Activated B cell treated with CpG ODN at 0.5 μM for 24 hours (primary cell): ENCODE results near the gene SCAND1. TPM values are rescaled to one million over a fixed set of nuclear protein-coding genes. Genes with fewer than 3 reads are reported as not detected.
A peak's percentile ranks its signal among the peaks of the same experiment; 100 is the strongest.
"Not testable (repeated sequence)": the region's sequence is repeated elsewhere in the genome, so short reads cannot be mapped to it uniquely, and the experiment has no call there.

Source experiments
- ATAC-seq: fragments of 200-7000 bp; cut with Tn5 transposase; one replicate; pipeline ENCODE4 v1.10.0; 2021; ENCODE audit warnings: low read depth, mild to moderate bottlenecking, moderate library complexity
- CTCF ChIA-PET: fragments of 350-600 bp; sonication (Branson Sonifier 250); formaldehyde crosslinking; loops from one replicate; lab custom pipeline; 2021; ENCODE audit warnings: antibody characterized with exemption; lab: Charles Lee
- POLR2A ChIA-PET: fragments of 350-600 bp; sonication (Branson Sonifier 250); formaldehyde crosslinking; loops from one replicate; lab custom pipeline; 2021; ENCODE audit warnings: antibody characterized with exemption; lab: Charles Lee
- DNase-seq: peaks from one replicate; pipeline ENCODE4 v3.0.0; 2022
- H3K27ac Mint-ChIP-seq: one replicate; pipeline ENCODE4 v1.8.0; 2020; ENCODE audit warnings: mixed read lengths
- H3K27me3 Mint-ChIP-seq: one replicate; pipeline ENCODE4 v1.8.0; 2021; ENCODE audit warnings: mixed read lengths
- H3K36me3 Mint-ChIP-seq: one replicate; pipeline ENCODE4 v1.8.0; 2021; ENCODE audit warnings: low read depth, mixed read lengths
- H3K4me1 Mint-ChIP-seq: one replicate; pipeline ENCODE4 v1.8.0; 2021; ENCODE audit warnings: mixed read lengths
- H3K4me3 Mint-ChIP-seq: one replicate; pipeline ENCODE4 v1.8.0; 2020; ENCODE audit warnings: mild to moderate bottlenecking, mixed read lengths
- H3K9me3 Mint-ChIP-seq: one replicate; pipeline ENCODE4 v1.8.0; 2020; ENCODE audit warnings: mixed read lengths
- intact Hi-C: fragments of 100-400 bp; cut with micrococcal nuclease; formaldehyde crosslinking; loops from one replicate; pipeline ENCODE4 v1.15.1; 2024
- total RNA-seq: library from RNA; stranded (reverse); gene quantifications from 2 replicates; pipeline ENCODE4 v1.2.3, GENCODE V29; 2022
- TF ChIP-seq, protein P1 (sequence below): fragments of 200-600 bp; IDR thresholded peaks from one replicate; pipeline ENCODE4 v1.8.0; 2022; ENCODE audit warnings: antibody characterized with exemption, mild to moderate bottlenecking

The SCAND1 gene
- total RNA-seq, 1 donor from 2014 or later, result 35.9 TPM

- DNase-seq (no peak), ATAC-seq (no peak)
- Mint-ChIP-seq H3K9me3 (peaks cover 4% of the 10 kb centered on the region), H3K27ac (no peak within 1 kb of the TSS), H3K36me3 (no peaks in the 10 kb centered on the region), H3K4me1 (no peaks in the 10 kb centered on the region), H3K4me3 (no peak within 1 kb of the TSS), H3K27me3 (no peaks in the 10 kb centered on the region)
- ChIA-PET POLR2A (interaction anchor here (0.5 to 1.2 kb wide), 2 partner anchors 14 to 1854 kb away, joined by 3 to 5 read pairs; partner anchors contain the start of gene SCAND1), CTCF (no interaction called here)
- intact Hi-C loops, result no loop called here
- TF ChIP-seq, protein P1, sequence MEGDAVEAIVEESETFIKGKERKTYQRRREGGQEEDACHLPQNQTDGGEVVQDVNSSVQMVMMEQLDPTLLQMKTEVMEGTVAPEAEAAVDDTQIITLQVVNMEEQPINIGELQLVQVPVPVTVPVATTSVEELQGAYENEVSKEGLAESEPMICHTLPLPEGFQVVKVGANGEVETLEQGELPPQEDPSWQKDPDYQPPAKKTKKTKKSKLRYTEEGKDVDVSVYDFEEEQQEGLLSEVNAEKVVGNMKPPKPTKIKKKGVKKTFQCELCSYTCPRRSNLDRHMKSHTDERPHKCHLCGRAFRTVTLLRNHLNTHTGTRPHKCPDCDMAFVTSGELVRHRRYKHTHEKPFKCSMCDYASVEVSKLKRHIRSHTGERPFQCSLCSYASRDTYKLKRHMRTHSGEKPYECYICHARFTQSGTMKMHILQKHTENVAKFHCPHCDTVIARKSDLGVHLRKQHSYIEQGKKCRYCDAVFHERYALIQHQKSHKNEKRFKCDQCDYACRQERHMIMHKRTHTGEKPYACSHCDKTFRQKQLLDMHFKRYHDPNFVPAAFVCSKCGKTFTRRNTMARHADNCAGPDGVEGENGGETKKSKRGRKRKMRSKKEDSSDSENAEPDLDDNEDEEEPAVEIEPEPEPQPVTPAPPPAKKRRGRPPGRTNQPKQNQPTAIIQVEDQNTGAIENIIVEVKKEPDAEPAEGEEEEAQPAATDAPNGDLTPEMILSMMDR, result no peak
Observed at GRCh38 chr20:35967979-35968640, 13.8 kb upstream of the SCAND1 start, which contains the start of gene CNBD2. CNBD2 (plus strand) TSS chr20:35968590; CDS start chr20:35968763, 173 bp downstream.

- Mint-ChIP-seq H3K4me3 (no peak overlapping the region), H3K9me3 (peaks cover 6% of the 10 kb centered on the region), H3K27ac (no peak overlapping the region), H3K4me1 (no peaks in the 10 kb centered on the region), H3K36me3 (no peaks in the 10 kb centered on the region), H3K27me3 (no peaks in the 10 kb centered on the region)
- ChIA-PET CTCF (no interaction called here), POLR2A (interaction anchor here (0.7 kb wide), 1 partner anchor 125 kb away, joined by 4 read pairs; no protein-coding TSS in a partner anchor)
- DNase-seq (no peak), ATAC-seq (no peak)
- intact Hi-C loops, result no loop called here
- TF ChIP-seq, protein P1, result no peak
Observed at GRCh38 chr20:35963878-35964277, 9.6 kb upstream of the SCAND1 start.

- POLR2A ChIA-PET, CTCF ChIA-PET, H3K27me3 Mint-ChIP-seq, H3K27ac Mint-ChIP-seq, H3K4me3 Mint-ChIP-seq, H3K4me1 Mint-ChIP-seq, ATAC-seq, H3K36me3 Mint-ChIP-seq, DNase-seq, H3K9me3 Mint-ChIP-seq: not testable (repeated sequence)
- intact Hi-C loops, result loop anchor here (5.0 to 10.0 kb wide), 6 partner anchors 646 to 1597 kb away; partner anchors contain the start of genes ACSS2, GGT7, GSS and ITCH
Observed at GRCh38 chr20:35959291-35959690, 5.0 kb upstream of the SCAND1 start.

DNA sequence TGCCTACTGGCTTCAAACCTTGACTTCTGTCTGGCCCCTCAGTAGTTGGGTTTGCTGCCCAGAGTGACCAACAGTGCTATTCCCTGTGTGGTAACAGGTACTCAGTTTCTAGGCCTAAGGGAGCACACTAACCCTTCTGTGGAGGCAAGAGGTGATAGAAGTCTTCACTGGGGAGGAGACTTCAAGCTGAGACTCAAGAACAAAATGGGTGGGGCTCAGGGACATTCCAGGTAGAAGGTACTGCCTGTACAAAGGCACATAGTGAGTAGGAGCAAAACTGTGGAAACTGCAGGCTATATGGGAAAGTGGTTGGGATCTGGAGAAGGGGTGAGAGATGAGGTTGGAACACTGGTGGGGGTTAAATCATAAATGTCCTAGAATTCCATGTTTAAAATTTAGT, 2.3 kb upstream of the SCAND1 start:
- ATAC-seq (no peak), DNase-seq (no peak)
- Mint-ChIP-seq H3K36me3 (peaks cover 7% of the 10 kb centered on the region), H3K4me1 (peaks cover 22% of the 10 kb centered on the region), H3K4me3 (no peak overlapping the region), H3K27me3 (no peaks in the 10 kb centered on the region), H3K27ac (no peak overlapping the region), H3K9me3 (peaks cover 6% of the 10 kb centered on the region)
- TF ChIP-seq, protein P1, result no peak
- POLR2A ChIA-PET, result no interaction called here
- intact Hi-C loops, result loop anchor here (5.0 to 10.0 kb wide), 6 partner anchors 648 to 1594 kb away; partner anchors contain the start of genes ACSS2, GGT7, GSS and ITCH
- CTCF ChIA-PET, result no interaction called here

- Mint-ChIP-seq H3K4me3 (peak overlapping the region; percentile 100), H3K9me3 (peaks cover 6% of the 10 kb centered on the region), H3K36me3 (peaks cover 7% of the 10 kb centered on the region), H3K27ac (peak overlapping the region; percentile 100), H3K27me3 (no peaks in the 10 kb centered on the region), H3K4me1 (peaks cover 22% of the 10 kb centered on the region)
- DNase-seq, result no peak
- TF ChIP-seq, protein P1, result no peak
- ChIA-PET POLR2A (interaction anchor here (0.6 to 4.0 kb wide), 18 partner anchors 7 to 1141 kb away, joined by 3 to 104 read pairs (median 4); partner anchors contain the start of genes CEP250, CPNE1, MMP24OS and NFS1), CTCF (interaction anchor here (0.6 to 2.7 kb wide), 8 partner anchors 9 to 490 kb away, joined by 3 to 17 read pairs (median 4); partner anchors contain the start of genes AAR2 and RBM39)
- no peak for ATAC-seq
- intact Hi-C loops, result loop anchor here (1.0 to 10.0 kb wide), 19 partner anchors 37 to 1593 kb away; partner anchors contain the start of genes ACSS2, CEP250, CPNE1 and EIF6
Observed at GRCh38 chr20:35954907-35955251, 577 bp upstream of the SCAND1 start.
